ENCODE results near the gene TMEM106C.

TMEM106C gene

GRCh38 chr12:47944685-47945340 is 18.6 kb upstream of the TMEM106C start:
- no peak for TF ChIP-seq CTCF (IDR thresholded peaks at IDR 0.05; ENCODE audit: low read depth, low read length)
- no peak overlapping the region for H3K4me3 ChIP-seq (ENCODE audit: low read depth, low read length)
- DNase-seq, result no peak
- H3K27me3 ChIP-seq (ENCODE audit: insufficient read depth, low read depth, severe bottlenecking), result no peaks in the 10 kb centered on the region
- no peaks in the 10 kb centered on the region for H3K9me3 ChIP-seq (ENCODE audit: severe bottlenecking)
- H3K36me3 ChIP-seq, result no peaks in the 10 kb centered on the region
- no peak overlapping the region for H3K27ac ChIP-seq

- no peak overlapping the region for H3K27ac ChIP-seq
- no peaks in the 10 kb centered on the region for H3K36me3 ChIP-seq
- no peak for TF ChIP-seq CTCF (IDR thresholded peaks at IDR 0.05; ENCODE audit: low read depth, low read length)
- no peaks in the 10 kb centered on the region for H3K9me3 ChIP-seq (ENCODE audit: severe bottlenecking)
- no peak overlapping the region for H3K4me3 ChIP-seq (ENCODE audit: low read depth, low read length)
- H3K27me3 ChIP-seq (ENCODE audit: insufficient read depth, low read depth, severe bottlenecking), result no peaks in the 10 kb centered on the region
- DNase-seq, result no peak
These were observed 18.1 kb upstream of the TMEM106C start for GRCh38 chr12:47945341-47945728.

GRCh38 chr12:47946413-47947323 is 16.7 kb upstream of the TMEM106C start:
- Histone ChIP-seq H3K9me3 (ENCODE audit: severe bottlenecking) (no peaks in the 10 kb centered on the region), H3K4me3 (ENCODE audit: low read depth, low read length) (no peak overlapping the region), H3K27ac (no peak overlapping the region), H3K36me3 (no peaks in the 10 kb centered on the region), H3K27me3 (ENCODE audit: insufficient read depth, low read depth, severe bottlenecking) (no peaks in the 10 kb centered on the region)
- DNase-seq, result no peak
- no peak for TF ChIP-seq CTCF (IDR thresholded peaks at IDR 0.05; ENCODE audit: low read depth, low read length)

- no peaks in the 10 kb centered on the region for H3K9me3 ChIP-seq (ENCODE audit: severe bottlenecking)
- no peak overlapping the region for H3K4me3 ChIP-seq (ENCODE audit: low read depth, low read length)
- H3K27ac ChIP-seq, result no peak overlapping the region
- no peak for TF ChIP-seq CTCF (IDR thresholded peaks at IDR 0.05; ENCODE audit: low read depth, low read length)
- no peak for DNase-seq
- no peaks in the 10 kb centered on the region for H3K27me3 ChIP-seq (ENCODE audit: insufficient read depth, low read depth, severe bottlenecking)
- H3K36me3 ChIP-seq, result no peaks in the 10 kb centered on the region
These were observed 16.1 kb upstream of the TMEM106C start for GRCh38 chr12:47947341-47947740.

GRCh38 chr12:47949441-47950341 is 13.7 kb upstream of the TMEM106C start:
- H3K27me3 ChIP-seq (ENCODE audit: insufficient read depth, low read depth, severe bottlenecking), result no peaks in the 10 kb centered on the region
- no peaks in the 10 kb centered on the region for H3K9me3 ChIP-seq (ENCODE audit: severe bottlenecking)
- H3K4me3 ChIP-seq (ENCODE audit: low read depth, low read length), result no peak overlapping the region
- no peak overlapping the region for H3K27ac ChIP-seq
- peak; percentile 78 for DNase-seq
- peak; percentile 97 for TF ChIP-seq CTCF (IDR thresholded peaks at IDR 0.05; ENCODE audit: low read depth, low read length)
- H3K36me3 ChIP-seq, result no peaks in the 10 kb centered on the region

All from WERI-Rb-1 (cell line).